Mesendoderm (in vitro differentiated cells): ENCODE measurements around the gene GATC.

ENCODE experiments used
- DNase-seq: peaks from one replicate; pipeline ENCODE4 v3.0.0; 2013
- H2AK5ac ChIP-seq: 2 replicates; pipeline ENCODE4 v1.6.1; 2013; ENCODE audit warnings: low read length, inconsistent platforms
- H2BK120ac ChIP-seq: 2 replicates; pipeline ENCODE4 v1.6.1; 2013; ENCODE audit warnings: low read depth, mild to moderate bottlenecking, low read length, moderate library complexity, mixed read lengths
- H2BK15ac ChIP-seq: replicated peaks from 2 replicates; pipeline ENCODE4 v1.6.1; 2013; ENCODE audit warnings: low read depth, mild to moderate bottlenecking, moderate library complexity
- H2BK5ac ChIP-seq: 2 replicates; pipeline ENCODE4 v1.6.1; 2013; ENCODE audit warnings: low read length, inconsistent platforms
- H3K18ac ChIP-seq: 2 replicates; pipeline ENCODE4 v1.6.1; 2013; ENCODE audit warnings: mild to moderate bottlenecking, low read length, mixed read lengths
- H3K23ac ChIP-seq: one replicate; pipeline ENCODE4 v1.6.1; 2013; ENCODE audit warnings: low read length
- H3K27ac ChIP-seq: 2 replicates; pipeline ENCODE4 v1.5.1; 2013; ENCODE audit warnings: low read depth, mild to moderate bottlenecking, inconsistent platforms, low read length, moderate library complexity
- H3K27me3 ChIP-seq: 2 replicates; pipeline ENCODE4 v1.6.1; 2013; ENCODE audit warnings: low read length, control low read depth, mild to moderate bottlenecking, inconsistent platforms; ENCODE audit not compliant: insufficient read depth, poor library complexity
- H3K36me3 ChIP-seq: 2 replicates; pipeline ENCODE4 v1.6.1; 2013; ENCODE audit warnings: low read length, inconsistent platforms; ENCODE audit not compliant: control insufficient read depth, insufficient read depth
- H3K4ac ChIP-seq: one replicate; pipeline ENCODE4 v1.6.1; 2013; ENCODE audit warnings: low read depth, mild to moderate bottlenecking, low read length, moderate library complexity
- H3K4me1 ChIP-seq: 2 replicates; pipeline ENCODE4 v1.6.1; 2013; ENCODE audit warnings: low read depth, low read length, inconsistent platforms; ENCODE audit not compliant: control insufficient read depth
- H3K4me2 ChIP-seq: 2 replicates; pipeline ENCODE4 v1.6.1; 2013; ENCODE audit warnings: low read length
- H3K4me3 ChIP-seq: 2 replicates; pipeline ENCODE4 v1.5.1; 2013; ENCODE audit warnings: mild to moderate bottlenecking, low read length
- H3K56ac ChIP-seq: one replicate; pipeline ENCODE4 v1.6.1; 2013; ENCODE audit warnings: low read length
- H3K79me1 ChIP-seq: 2 replicates; pipeline ENCODE4 v1.6.1; 2013; ENCODE audit warnings: low read length, inconsistent platforms
- H3K79me2 ChIP-seq: 2 replicates; pipeline ENCODE4 v1.6.1; 2013; ENCODE audit warnings: mild to moderate bottlenecking, low read length; ENCODE audit not compliant: control insufficient read depth, insufficient read depth
- H3K9ac ChIP-seq: 2 replicates; pipeline ENCODE4 v1.6.1; 2013; ENCODE audit warnings: low read length, inconsistent platforms
- H4K5ac ChIP-seq: one replicate; pipeline ENCODE4 v1.6.1; 2013; ENCODE audit warnings: low read length
- H4K8ac ChIP-seq: one replicate; pipeline ENCODE4 v1.6.1; 2013; ENCODE audit warnings: low read depth, mild to moderate bottlenecking, control low read depth, low read length, moderate library complexity
- WGBS: extraction: QIAGEN DNeasy Blood & Tissue Kit; methylation state at CpG from one replicate; pipeline ENCODE4 v1.1.7; 2013; ENCODE audit warnings: low lambda C conversion rate, missing lambda C conversion rate; ENCODE audit not compliant: insufficient coverage; ENCODE audit errors: extremely low coverage; 5-methylcytosine and 5-hydroxymethylcytosine counted together

The GATC gene

GRCh38 chr12:120463712-120464111 lies 17.5 kb downstream of the GATC start:
- no peak overlapping the region for H2BK120ac ChIP-seq
- no peak overlapping the region for H4K8ac ChIP-seq
- no peak overlapping the region for H3K4me3 ChIP-seq
- peaks cover 13% of the 10 kb centered on the region for H3K79me1 ChIP-seq
- no peak overlapping the region for H2AK5ac ChIP-seq
- no peak overlapping the region for H3K23ac ChIP-seq
- no peak overlapping the region for H4K5ac ChIP-seq
- peaks cover 29% of the 10 kb centered on the region for H3K79me2 ChIP-seq
- no peak overlapping the region for H2BK15ac ChIP-seq
- no CpG with 5 or more reads among the region's 5 CpGs for WGBS
- DNase-seq: no peak
- H3K27ac ChIP-seq: no peak overlapping the region
- H3K56ac ChIP-seq: no peak overlapping the region
- no peak overlapping the region for H3K9ac ChIP-seq
- no peak overlapping the region for H3K18ac ChIP-seq
- no peak overlapping the region for H3K4me2 ChIP-seq
- H3K27me3 ChIP-seq: no peaks in the 10 kb centered on the region
- no peak overlapping the region for H3K4ac ChIP-seq
- H3K36me3 ChIP-seq: peaks cover 28% of the 10 kb centered on the region
- H2BK5ac ChIP-seq: no peak overlapping the region
- no peaks in the 10 kb centered on the region for H3K4me1 ChIP-seq

GRCh38 chr12:120465756-120466155 lies 19.5 kb downstream of the GATC start:
- Histone ChIP-seq H3K4ac (no peak overlapping the region), H3K9ac (no peak overlapping the region), H3K79me1 (peaks cover 13% of the 10 kb centered on the region), H3K36me3 (peaks cover 23% of the 10 kb centered on the region), H3K4me2 (no peak overlapping the region), H2AK5ac (no peak overlapping the region), H3K27ac (no peak overlapping the region), H3K4me3 (no peak overlapping the region), H3K18ac (no peak overlapping the region), H2BK15ac (no peak overlapping the region), H3K79me2 (peaks cover 34% of the 10 kb centered on the region), H4K8ac (no peak overlapping the region), H2BK5ac (no peak overlapping the region), H3K56ac (no peak overlapping the region), H3K23ac (no peak overlapping the region), H2BK120ac (no peak overlapping the region), H4K5ac (no peak overlapping the region), H3K27me3 (no peaks in the 10 kb centered on the region), H3K4me1 (no peaks in the 10 kb centered on the region)
- no peak for DNase-seq
- WGBS: no CpG with 5 or more reads among the region's 5 CpGs

GRCh38 chr12:120466560-120467315 lies 20.5 kb downstream of the GATC start:
- H3K4ac ChIP-seq: no peak overlapping the region
- DNase-seq: peak; percentile 66
- H3K27me3 ChIP-seq: no peaks in the 10 kb centered on the region
- H2AK5ac ChIP-seq: no peak overlapping the region
- H3K4me2 ChIP-seq: no peak overlapping the region
- H3K36me3 ChIP-seq: peaks cover 21% of the 10 kb centered on the region
- H3K56ac ChIP-seq: no peak overlapping the region
- WGBS: no CpG with 5 or more reads among the region's 8 CpGs
- H3K79me2 ChIP-seq: peaks cover 34% of the 10 kb centered on the region
- H2BK5ac ChIP-seq: no peak overlapping the region
- H4K8ac ChIP-seq: no peak overlapping the region
- no peak overlapping the region for H3K23ac ChIP-seq
- peak overlapping the region; percentile 9 for H3K9ac ChIP-seq
- H4K5ac ChIP-seq: no peak overlapping the region
- no peak overlapping the region for H2BK120ac ChIP-seq
- no peak overlapping the region for H3K18ac ChIP-seq
- H3K4me1 ChIP-seq: no peaks in the 10 kb centered on the region
- H3K27ac ChIP-seq: no peak overlapping the region
- no peak overlapping the region for H2BK15ac ChIP-seq
- no peak overlapping the region for H3K4me3 ChIP-seq
- H3K79me1 ChIP-seq: peaks cover 13% of the 10 kb centered on the region

GRCh38 chr12:120467439-120467838 lies 21.2 kb downstream of the GATC start:
- no peak overlapping the region for H2BK15ac ChIP-seq
- no peaks in the 10 kb centered on the region for H3K4me1 ChIP-seq
- peaks cover 19% of the 10 kb centered on the region for H3K36me3 ChIP-seq
- H4K8ac ChIP-seq: no peak overlapping the region
- peaks cover 34% of the 10 kb centered on the region for H3K79me2 ChIP-seq
- no peak overlapping the region for H3K4me2 ChIP-seq
- H2AK5ac ChIP-seq: no peak overlapping the region
- no peak overlapping the region for H2BK5ac ChIP-seq
- no peak overlapping the region for H3K18ac ChIP-seq
- no CpG with 5 or more reads among the region's 6 CpGs for WGBS
- H3K23ac ChIP-seq: no peak overlapping the region
- no peak for DNase-seq
- H3K27ac ChIP-seq: no peak overlapping the region
- H3K4ac ChIP-seq: no peak overlapping the region
- H3K27me3 ChIP-seq: no peaks in the 10 kb centered on the region
- peak overlapping the region; percentile 9 for H3K9ac ChIP-seq
- H3K79me1 ChIP-seq: peaks cover 13% of the 10 kb centered on the region
- no peak overlapping the region for H2BK120ac ChIP-seq
- H4K5ac ChIP-seq: no peak overlapping the region
- H3K56ac ChIP-seq: no peak overlapping the region
- no peak overlapping the region for H3K4me3 ChIP-seq

GRCh38 chr12:120468325-120468820 lies 22.1 kb downstream of the GATC start:
- Histone ChIP-seq H3K36me3 (peaks cover 11% of the 10 kb centered on the region), H3K18ac (peak overlapping the region; percentile 63), H3K9ac (peak overlapping the region; percentile 92), H3K4me3 (peak overlapping the region; percentile 65), H3K27me3 (no peaks in the 10 kb centered on the region), H2BK120ac (no peak overlapping the region), H2AK5ac (no peak overlapping the region), H4K5ac (no peak overlapping the region), H3K79me1 (peaks cover 10% of the 10 kb centered on the region), H2BK15ac (no peak overlapping the region), H3K79me2 (peaks cover 34% of the 10 kb centered on the region), H3K4me1 (no peaks in the 10 kb centered on the region), H2BK5ac (no peak overlapping the region), H3K4ac (peak overlapping the region; percentile 96), H3K4me2 (peak overlapping the region; percentile 83), H3K56ac (peak overlapping the region; percentile 94), H4K8ac (no peak overlapping the region), H3K23ac (no peak overlapping the region), H3K27ac (peak overlapping the region; percentile 80)
- DNase-seq: peak; percentile 63
- WGBS: no CpG with 5 or more reads among the region's 23 CpGs
